Left renal pelvis (tissue), 4 donors: ENCODE data around the gene WDR75. TPM values are rescaled to one million over a fixed set of nuclear protein-coding genes. Genes with fewer than 3 reads are reported as not detected.

Experiments used
- DNase-seq, 4 donors: peaks; one replicate each; pipeline ENCODE4 v3.0.0-alpha.2; 2013; ENCODE audit warnings: low read depth in 4 of 4, low spot score in 3 of 4
- polyA plus RNA-seq, 4 donors: library from polyadenylated mRNA; unstranded; fragments of 120-200 nt; gene quantifications; one replicate each; pipeline ENCODE4 v1.2.1, GENCODE V29; 2013; ENCODE audit not compliant: insufficient read length in 4 of 4

Gene WDR75
- polyA plus RNA-seq, 4 donors, result 44.6 to 57.1 (median 49.2) TPM

GRCh38 chr2:189492451-189492850, 51.2 kb downstream of the WDR75 start:
- no peak for DNase-seq

GRCh38 chr2:189498205-189498604, 56.9 kb downstream of the WDR75 start:
- no peak for DNase-seq

GRCh38 chr2:189499137-189499536, 57.9 kb downstream of the WDR75 start:
- DNase-seq, result no peak

DNA sequence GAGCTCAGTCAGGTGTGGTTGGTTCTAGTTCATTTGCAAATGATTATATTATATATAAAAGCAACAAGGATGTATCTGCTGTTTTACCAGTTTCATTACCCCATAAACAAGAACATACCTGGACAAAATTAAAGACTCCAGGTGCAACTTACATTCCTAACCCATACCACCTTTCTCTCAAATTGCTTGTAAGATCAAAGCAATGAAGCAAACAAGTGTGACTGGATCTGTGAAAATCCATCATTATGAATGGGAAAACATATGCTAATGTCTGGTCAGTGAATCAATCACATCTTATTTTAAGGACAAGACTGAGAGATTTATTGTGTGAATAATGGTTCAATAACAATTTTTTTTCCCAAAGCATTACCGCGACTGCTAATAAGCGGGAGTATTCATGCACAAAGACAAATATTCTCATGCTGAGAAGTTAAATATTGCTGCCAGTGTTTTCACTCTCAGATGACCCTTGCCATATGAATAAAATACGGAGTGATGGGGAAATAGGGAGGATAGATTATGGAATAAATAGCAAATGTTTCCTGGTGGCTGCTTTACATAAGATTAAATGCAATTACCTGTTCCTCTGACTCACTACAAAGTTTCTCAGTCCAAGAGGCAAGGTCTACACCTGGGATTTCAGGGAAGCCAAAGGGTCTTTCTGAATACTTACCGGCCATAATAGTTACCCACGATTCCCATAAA, 59.3 kb downstream of the WDR75 start:
- no peak for DNase-seq

DNA sequence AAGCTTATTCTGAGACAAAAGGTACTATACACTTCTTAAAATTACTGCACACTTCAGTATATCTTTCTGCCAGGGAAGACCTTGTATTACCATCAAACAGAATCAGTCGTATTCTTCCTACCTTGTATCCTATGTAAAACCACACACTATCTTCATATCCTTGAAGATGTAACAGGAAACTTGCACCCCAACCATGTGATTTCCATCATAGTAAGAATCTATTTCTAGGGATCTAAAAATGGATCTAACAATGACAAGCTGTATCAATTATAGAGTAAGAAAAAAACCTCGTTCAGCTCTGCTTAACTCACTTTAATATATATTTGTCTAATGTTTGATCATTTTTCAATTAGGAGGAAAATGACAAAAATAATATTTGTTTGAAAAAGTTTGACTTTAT, 60.2 kb downstream of the WDR75 start:
- DNase-seq, result no peak

GRCh38 chr2:189502714-189503113, 61.4 kb downstream of the WDR75 start:
- no peak for DNase-seq

- no peak for DNase-seq
Measured at GRCh38 chr2:189504238-189504637, 63.0 kb downstream of the WDR75 start.

DNA sequence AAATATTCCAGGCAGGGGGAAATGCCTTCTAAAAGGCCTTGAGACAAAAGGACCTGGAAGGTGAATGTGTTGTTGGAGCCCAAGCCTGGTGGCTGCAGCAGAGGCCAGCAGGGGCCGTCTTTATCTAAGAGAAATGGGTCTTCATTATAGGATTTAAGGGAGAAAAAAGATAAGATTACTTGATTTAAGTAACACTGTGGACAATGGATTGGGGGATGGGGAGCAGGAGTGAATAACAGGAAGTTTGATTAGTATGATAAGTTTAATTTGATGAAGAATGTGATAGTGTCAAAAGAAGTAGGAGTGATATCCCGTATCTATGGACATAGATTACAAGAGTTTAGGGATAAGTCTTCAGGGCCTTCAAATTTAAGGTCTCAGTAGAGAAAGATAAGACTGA, 64.2 kb downstream of the WDR75 start:
- DNase-seq, result no peak

GRCh38 chr2:189506514-189506976, 65.3 kb downstream of the WDR75 start:
- DNase-seq, result no peak

GRCh38 chr2:189511210-189511959, 70.1 kb downstream of the WDR75 start:
- no peak for DNase-seq

DNA sequence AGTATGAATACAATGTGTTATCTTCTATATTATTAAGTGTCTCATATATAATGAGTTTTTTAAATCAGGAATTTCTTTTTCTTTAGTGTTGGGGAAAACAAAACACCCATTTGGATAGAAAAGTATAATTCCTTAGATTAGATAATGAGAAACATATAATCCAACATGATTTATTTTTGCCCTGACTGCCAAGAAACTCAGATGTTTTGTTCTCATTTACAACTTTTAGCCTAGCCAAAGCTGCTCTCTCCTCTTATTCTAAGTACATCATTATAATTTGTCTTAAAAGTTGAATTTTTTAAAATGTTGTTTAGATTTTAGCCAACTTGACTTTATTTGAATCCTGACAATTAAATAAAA, 70.7 kb downstream of the WDR75 start:
- DNase-seq, result no peak

DNA sequence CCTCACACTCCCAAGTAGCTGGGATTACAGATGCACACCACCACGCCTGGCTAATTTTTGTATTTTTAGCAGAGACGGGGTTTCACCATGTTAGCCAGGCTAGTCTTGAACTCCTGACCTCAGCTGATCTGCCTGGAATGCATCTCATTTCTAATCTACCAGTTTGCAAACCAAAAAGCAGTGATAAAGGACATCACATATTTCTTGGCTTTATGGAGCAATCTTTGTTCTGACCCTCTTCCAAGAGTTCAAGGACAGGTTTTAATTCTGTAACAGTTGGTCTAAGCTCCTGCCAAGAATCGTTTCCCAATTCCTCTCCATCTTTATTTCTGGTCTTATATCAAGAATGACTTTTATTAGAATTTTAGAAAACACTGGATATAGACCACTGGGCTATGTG, 71.6 kb downstream of the WDR75 start:
- DNase-seq, result no peak

DNA sequence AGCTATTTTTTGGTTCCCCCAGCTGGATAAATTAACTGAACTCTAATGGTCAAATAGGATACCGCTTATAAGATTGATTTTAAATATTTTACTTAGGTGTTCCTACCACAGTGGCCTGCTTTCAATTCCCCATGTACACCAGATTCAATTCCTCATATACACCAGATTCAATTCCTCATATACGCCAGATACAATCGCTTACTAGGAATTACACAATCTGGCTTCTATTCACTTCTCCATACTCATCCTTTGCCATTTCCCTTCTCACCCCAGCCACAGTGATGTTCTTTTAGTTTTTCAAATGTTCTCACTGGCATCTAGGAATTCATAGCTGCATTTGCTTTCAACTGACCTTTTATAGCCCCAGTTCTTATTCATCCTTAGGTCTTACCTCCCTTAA, 72.8 kb downstream of the WDR75 start:
- no peak for DNase-seq

GRCh38 chr2:189515264-189515663, 74.0 kb downstream of the WDR75 start:
- DNase-seq, result no peak

- no peak for DNase-seq
Measured at GRCh38 chr2:189516546-189516945, 75.3 kb downstream of the WDR75 start.

- DNase-seq, result no peak
Measured at GRCh38 chr2:189517847-189518535, 76.7 kb downstream of the WDR75 start.

- DNase-seq, result no peak
Measured at GRCh38 chr2:189519631-189520387, 78.5 kb downstream of the WDR75 start.

DNA sequence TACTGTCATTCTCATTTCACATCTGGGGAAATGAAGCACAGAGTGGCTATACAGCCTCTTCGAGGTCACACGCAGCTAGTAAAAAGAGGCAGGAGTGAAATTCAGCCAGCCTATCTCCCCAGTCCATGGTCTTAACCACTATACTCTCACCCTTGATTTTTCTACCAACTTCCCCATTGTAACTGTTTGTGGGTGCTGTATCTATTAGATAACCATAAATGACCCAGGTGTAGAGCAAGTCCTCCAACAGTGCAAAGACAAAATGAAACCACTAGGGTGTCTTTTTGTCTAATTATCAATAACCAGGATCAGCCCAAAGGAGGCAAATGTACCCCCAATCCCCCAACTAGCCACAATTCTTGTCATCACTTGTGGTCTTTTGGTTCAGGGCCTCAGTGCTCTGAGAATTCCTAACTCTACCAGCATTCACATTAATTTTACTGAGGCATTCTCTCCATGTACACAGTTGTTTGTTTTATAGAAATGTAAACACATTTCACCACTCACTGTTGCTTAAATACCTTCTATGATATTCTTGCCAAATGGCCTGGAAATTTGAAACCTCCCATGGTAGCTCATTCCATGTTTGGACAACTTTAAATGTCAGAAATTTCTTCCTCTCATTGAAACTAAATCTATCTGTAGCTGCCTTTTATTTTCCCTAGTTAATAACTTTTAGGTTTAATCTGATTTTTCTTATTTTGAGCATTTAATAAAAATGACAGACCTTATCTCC, 80.6 kb downstream of the WDR75 start:
- no peak for DNase-seq

- no peak for DNase-seq
Measured at GRCh38 chr2:189522435-189523151, 81.3 kb downstream of the WDR75 start.

- no peak for DNase-seq
Measured at GRCh38 chr2:189524746-189525145, 83.5 kb downstream of the WDR75 start.
